ENCODE measurements around the gene UGT1A10. TPM values are rescaled to one million over a fixed set of nuclear protein-coding genes. Genes with fewer than 3 reads are reported as not detected.

Gene UGT1A10
- total and polyA plus RNA-seq, 2 donors (not counting 3 experiments of a cell fraction or from before 2014, with no cell fraction given) = not detected

DNA sequence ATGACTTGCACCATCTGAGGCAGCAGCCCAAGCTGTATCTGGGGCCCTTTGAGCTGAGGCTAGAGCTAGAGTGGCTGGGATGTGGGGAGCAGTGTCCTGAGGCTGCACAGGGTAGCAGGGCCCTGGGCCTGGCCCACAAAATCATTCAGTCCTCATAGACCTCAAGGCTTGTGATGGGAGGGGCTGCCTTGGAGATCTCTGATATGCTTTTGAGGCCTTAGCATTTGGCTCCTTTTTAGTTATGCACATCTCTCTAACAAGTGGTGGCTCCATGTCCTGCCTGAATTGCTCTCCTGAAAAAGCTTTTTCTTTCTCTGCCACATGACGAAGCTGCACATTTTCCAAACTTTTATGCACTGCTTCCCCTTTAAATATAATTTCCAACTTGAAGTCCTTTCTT is 30.6 kb upstream of the UGT1A10 start:
- Histone ChIP-seq H3K9me1 (replicated peaks; ENCODE audit: control insufficient read depth, extremely low read depth, insufficient read depth, low read length) (no peaks in the 10 kb centered on the region), H3K79me2 (ENCODE audit: control insufficient read depth, insufficient read depth, low read length) (no peaks in the 10 kb centered on the region), H3K9ac (replicated peaks; ENCODE audit: extremely low read depth, insufficient read depth, low read length) (no peak overlapping the region), H3K27me3 (ENCODE audit: control insufficient read depth in 2 of 2, insufficient read depth in 2 of 2, low read length in 2 of 2) (no peaks in the 10 kb centered on the region), H4K20me1 (replicated peaks; ENCODE audit: control insufficient read depth, extremely low read depth, insufficient read depth, low read length) (no peaks in the 10 kb centered on the region), H2AFZ (ENCODE audit: low read depth, low read length) (no peak overlapping the region), H3K4me3 (replicated peaks in 1 of 3; ENCODE audit: insufficient read depth in 1 of 3, low read depth in 1 of 3, low read length in 3 of 3) (no peak overlapping the region), H3K9me3 (replicated peaks; ENCODE audit: control insufficient read depth, insufficient read depth, low read length) (no peaks in the 10 kb centered on the region), H3K4me1 (ENCODE audit: control insufficient read depth, extremely low read depth, insufficient read depth, low read length) (no peaks in the 10 kb centered on the region), H3K27ac (ENCODE audit: insufficient read depth, low read depth, low read length) (no peak overlapping the region), H3K4me2 (ENCODE audit: insufficient read depth, low read length) (no peak overlapping the region), H3K36me3 (ENCODE audit: control insufficient read depth in 2 of 2, extremely low read depth in 1 of 2, insufficient read depth in 2 of 2, low read length in 2 of 2) (no peaks in the 10 kb centered on the region)
- FAIRE-seq (no peak), DNase-seq (ENCODE audit: low read depth, low spot score) (no peak)
- dilution Hi-C loops (cut with MboI; ENCODE audit: extremely low pct_ligation_motif_present, low sequenced_read_pairs) (no loop called here), intact Hi-C loops (cut with micrococcal nuclease) (no loop called here)
- ChIA-PET POLR2A (no interaction called here), CTCF (no interaction called here)
- TF ChIP-seq POLR2A (IDR thresholded peaks at IDR 0.05; ENCODE audit: low read depth, low read length) = no peak
- TF ChIP-seq, protein P1, sequence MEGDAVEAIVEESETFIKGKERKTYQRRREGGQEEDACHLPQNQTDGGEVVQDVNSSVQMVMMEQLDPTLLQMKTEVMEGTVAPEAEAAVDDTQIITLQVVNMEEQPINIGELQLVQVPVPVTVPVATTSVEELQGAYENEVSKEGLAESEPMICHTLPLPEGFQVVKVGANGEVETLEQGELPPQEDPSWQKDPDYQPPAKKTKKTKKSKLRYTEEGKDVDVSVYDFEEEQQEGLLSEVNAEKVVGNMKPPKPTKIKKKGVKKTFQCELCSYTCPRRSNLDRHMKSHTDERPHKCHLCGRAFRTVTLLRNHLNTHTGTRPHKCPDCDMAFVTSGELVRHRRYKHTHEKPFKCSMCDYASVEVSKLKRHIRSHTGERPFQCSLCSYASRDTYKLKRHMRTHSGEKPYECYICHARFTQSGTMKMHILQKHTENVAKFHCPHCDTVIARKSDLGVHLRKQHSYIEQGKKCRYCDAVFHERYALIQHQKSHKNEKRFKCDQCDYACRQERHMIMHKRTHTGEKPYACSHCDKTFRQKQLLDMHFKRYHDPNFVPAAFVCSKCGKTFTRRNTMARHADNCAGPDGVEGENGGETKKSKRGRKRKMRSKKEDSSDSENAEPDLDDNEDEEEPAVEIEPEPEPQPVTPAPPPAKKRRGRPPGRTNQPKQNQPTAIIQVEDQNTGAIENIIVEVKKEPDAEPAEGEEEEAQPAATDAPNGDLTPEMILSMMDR (IDR thresholded peaks at IDR 0.05; ENCODE audit: extremely low read depth in 1 of 2, insufficient read depth in 1 of 2, low read depth in 1 of 2, low read length in 2 of 2) = no peak
- no peak for TF ChIP-seq MYC (IDR thresholded peaks at IDR 0.05; ENCODE audit: low read depth, low read length)
- TF ChIP-seq GATA2 (IDR thresholded peaks at IDR 0.05; ENCODE audit: insufficient read depth, insufficient read length, low read depth, low read length) = no peak
- TF ChIP-seq FOS (IDR thresholded peaks at IDR 0.05; ENCODE audit: borderline replicate concordance, insufficient read depth, low read length) = no peak
- TF ChIP-seq EZH2 (IDR thresholded peaks at IDR 0.05; ENCODE audit: borderline replicate concordance, low read depth, low read length, severe bottlenecking) = no peak
- no peak for TF ChIP-seq POLR2AphosphoS5 (IDR thresholded peaks at IDR 0.05; ENCODE audit: insufficient read depth, low read depth, low read length)
- no peak for TF ChIP-seq JUN (IDR thresholded peaks at IDR 0.05; ENCODE audit: borderline replicate concordance, insufficient read depth, insufficient read length, low read depth)
- BruUV-seq (replicated peaks) = no TSS peak
